OCI-LY7 (cell line): ENCODE data around the gene OAS1.

Experiments used
- EZH2phosphoT487 ChIP-seq: fragments of 200-600 bp; sonication (generic); IDR thresholded peaks from 2 replicates; pipeline ENCODE4 v1.6.1; 2018; ENCODE audit warnings: low read depth, borderline replicate concordance, mild to moderate bottlenecking, mixed run types, antibody characterized with exemption, low read length, moderate library complexity, mixed read lengths
- TF ChIP-seq, protein P1 (sequence below): fragments of 200-600 bp; sonication (generic); conservative IDR thresholded peaks from 2 replicates; pipeline ENCODE4 v1.5.1; 2014; ENCODE audit warnings: mild to moderate bottlenecking, antibody characterized with exemption, low read length, moderate library complexity, mixed read lengths

GRCh38 chr12:112967858-112968257, 61.1 kb downstream of the OAS1 start:
- TF ChIP-seq, protein P1, sequence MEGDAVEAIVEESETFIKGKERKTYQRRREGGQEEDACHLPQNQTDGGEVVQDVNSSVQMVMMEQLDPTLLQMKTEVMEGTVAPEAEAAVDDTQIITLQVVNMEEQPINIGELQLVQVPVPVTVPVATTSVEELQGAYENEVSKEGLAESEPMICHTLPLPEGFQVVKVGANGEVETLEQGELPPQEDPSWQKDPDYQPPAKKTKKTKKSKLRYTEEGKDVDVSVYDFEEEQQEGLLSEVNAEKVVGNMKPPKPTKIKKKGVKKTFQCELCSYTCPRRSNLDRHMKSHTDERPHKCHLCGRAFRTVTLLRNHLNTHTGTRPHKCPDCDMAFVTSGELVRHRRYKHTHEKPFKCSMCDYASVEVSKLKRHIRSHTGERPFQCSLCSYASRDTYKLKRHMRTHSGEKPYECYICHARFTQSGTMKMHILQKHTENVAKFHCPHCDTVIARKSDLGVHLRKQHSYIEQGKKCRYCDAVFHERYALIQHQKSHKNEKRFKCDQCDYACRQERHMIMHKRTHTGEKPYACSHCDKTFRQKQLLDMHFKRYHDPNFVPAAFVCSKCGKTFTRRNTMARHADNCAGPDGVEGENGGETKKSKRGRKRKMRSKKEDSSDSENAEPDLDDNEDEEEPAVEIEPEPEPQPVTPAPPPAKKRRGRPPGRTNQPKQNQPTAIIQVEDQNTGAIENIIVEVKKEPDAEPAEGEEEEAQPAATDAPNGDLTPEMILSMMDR, result no peak
- TF ChIP-seq EZH2phosphoT487, result no peak
